GM18507 (cell line): ENCODE measurements around the gene PES1.
A peak's percentile ranks its signal among the peaks of the same experiment; 100 is the strongest.
"Not testable (repeated sequence)": the region's sequence is repeated elsewhere in the genome, so short reads cannot be mapped to it uniquely, and the experiment has no call there.

Experiments
- DNase-seq: peaks from one replicate; pipeline ENCODE4 v3.0.0; 2011; ENCODE audit warnings: low read depth; ENCODE audit not compliant: insufficient read length; ENCODE audit errors: extremely low spot score
- FAIRE-seq: peaks from 2 replicates; lab custom pipeline; 2011; peaks lifted over from hg19 to GRCh38; lab: Jason Lieb, UNC

PES1 gene

DNA sequence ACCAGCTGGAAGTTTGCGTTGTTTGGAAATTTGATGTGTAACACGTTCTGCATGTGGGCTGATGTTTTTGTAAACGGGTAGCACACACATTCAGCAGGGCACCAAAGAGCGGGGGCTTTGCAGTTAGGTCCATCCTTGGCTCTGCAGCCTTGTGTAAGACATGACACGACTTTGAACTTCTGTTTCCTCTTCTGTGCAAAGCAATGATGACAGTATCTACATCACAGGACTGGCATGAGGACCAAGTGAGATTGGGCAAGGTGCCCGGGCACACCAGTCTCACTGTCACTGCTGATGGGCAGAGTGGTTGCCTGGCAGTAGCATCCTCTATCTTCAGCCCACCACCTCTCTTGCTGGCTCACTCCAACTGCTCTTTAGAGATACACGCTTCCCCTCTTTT is 18.6 kb upstream of the PES1 start:
- DNase-seq = no peak
- FAIRE-seq = no peak

DNA sequence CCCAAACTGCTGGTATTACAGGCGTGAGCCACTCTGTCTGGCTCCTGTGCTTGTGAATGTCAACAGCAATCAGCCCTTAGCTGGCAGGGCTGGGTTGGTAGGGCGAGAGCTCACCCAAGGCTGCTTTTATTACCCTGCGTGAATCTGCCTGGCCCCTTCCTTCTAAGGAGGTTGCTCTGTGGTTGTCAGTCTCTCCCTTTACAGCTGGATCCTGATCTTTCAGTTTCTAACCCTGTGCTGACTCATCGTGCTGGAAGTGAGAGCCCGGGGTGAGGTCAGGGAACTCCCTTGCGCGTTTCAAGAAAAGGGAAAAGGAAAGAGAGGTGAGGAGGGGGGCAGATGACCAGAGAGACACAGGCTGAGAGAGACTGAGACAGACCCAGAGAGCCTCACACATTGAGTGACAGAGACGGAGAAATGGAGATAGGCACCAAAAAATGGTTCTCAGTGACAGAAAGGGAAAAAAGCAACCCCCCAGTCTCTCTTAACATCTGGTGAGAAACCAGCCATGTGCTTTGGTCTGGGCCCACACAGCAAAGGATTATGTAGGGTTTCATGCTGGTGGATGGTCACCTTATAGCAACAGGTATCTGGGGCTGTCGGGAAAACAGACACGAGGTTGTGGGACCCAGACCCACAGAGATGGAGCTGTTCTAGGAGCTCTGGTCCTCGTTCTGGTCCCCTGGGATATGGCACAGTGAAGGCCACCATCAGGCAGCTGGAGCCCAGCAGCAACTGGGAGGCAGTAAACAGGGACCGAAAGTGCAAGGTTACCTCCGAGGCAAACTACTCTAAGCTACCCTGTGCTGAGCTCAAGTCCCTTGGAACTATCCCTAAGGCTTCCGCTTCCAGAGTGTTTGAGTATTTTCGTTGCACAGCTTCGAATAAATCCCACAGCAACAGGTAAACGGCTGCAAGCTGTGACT is 17.8 kb upstream of the PES1 start:
- FAIRE-seq = peak; percentile 93

DNA sequence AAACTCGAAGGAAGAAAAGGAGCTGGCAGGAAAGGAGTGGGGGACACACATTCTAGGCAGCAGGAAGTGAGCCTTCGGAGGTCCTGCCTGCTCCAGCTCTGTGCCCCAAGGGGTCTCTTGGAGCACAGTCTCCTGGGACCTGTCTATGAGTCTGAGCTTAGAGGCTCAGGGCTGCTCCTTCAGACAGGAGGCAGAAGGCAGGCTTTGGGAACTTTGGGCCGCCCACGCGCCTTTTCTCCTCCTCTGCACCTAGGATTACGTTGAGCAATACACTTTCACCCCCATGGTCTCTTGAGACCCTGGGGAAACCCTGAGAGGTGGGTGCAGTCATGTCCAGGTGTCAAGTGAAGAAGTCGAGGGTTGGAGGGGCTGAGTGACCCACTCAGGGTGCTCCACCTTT is 16.2 kb upstream of the PES1 start:
- FAIRE-seq (no peak), DNase-seq (no peak)

More for the DNA sequence above, 17.8 kb upstream of the PES1 start:
- DNase-seq = peak; percentile 40

DNA sequence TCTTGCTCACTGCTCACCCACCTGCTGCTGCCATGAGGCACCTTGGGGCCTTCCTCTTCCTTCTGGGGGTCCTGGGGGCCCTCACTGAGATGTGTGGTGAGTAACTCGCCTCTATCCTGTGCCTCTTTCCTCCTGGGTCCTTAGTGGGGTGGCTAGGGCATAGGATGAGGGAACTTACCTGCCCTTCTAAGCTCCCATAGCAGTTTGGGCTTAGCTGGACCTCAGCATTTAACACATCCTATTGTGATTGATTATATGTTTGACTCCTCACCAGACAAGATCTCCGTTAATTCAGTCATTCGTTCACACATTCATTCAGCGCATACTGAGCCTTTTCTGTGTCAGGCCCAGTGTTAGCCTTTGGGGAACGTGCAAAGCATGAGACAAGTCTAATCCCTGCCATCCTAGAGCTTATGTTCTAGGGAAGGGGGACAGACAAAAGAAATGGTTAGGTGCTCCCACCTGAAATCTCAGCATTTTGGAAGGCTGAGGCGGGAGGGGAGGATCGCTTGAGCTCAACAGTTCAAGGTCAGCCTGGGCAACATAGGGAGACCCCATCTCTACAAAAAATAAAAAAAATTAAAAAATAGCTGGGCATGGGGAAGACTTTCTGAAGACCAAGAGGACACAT is 15.7 kb upstream of the PES1 start:
- no peak for FAIRE-seq
- no peak for DNase-seq

- FAIRE-seq (peak; percentile 94), DNase-seq (peak; percentile 59)
Measured at GRCh38 chr22:30606455-30607299, 15.0 kb upstream of the PES1 start, which contains the start of gene TCN2. Gene TCN2 (plus strand): TSS chr22:30607174. CDS start chr22:30607332, 158 bp downstream.

DNA sequence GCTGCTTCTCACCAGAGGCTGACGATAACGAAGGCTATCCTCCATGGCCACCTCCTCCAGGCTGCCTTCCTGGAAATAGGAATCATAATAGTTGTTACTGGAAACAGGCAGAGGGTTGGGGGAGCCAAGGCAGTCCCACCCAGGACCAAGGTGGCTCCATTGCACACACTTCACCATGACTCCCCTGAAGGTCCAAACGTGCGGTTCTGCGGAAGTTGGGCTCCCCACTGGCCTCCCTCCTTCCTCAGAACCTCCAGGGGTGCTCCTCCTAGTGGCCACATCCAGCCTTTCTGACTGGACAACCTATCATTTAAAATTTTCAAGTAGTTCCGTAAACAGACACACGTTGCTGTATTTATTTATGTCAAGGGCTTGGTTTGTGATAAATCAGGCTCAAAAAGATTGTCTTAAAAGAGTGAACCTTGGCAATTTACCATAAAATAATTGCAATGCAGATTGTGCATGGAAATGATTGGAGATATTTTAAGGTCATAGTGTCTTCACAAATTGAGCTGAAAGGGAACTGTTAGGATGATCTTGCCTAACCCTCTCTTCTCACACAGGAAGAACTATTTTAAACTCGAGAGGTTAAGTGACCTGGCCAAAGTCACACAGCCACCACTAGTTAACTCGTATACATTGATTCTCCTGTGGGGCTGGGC is 13.9 kb upstream of the PES1 start:
- FAIRE-seq = peak; percentile 83
- peak; percentile 42 for DNase-seq

- FAIRE-seq (no peak), DNase-seq (no peak)
Measured at GRCh38 chr22:30604723-30605122, 13.0 kb upstream of the PES1 start.

DNA sequence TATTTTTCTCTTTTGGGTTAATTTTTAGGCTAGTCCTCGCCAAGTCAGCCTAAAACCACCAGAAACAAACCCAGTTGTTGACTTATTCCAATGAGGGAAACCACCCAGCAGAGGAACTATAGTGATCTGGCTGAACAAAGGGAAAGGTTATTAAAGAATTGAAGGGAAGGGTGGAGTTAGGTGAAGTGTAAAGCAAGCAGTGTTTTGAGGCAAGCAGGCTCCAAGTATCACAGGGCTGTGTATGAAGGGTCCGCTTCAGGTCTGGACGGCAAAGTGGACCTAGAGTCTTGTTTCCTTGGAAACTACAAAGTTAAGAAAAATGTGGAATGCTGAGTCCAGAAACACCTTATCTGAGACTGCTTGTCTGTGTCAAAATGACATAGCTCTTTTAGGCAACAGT is 12.1 kb upstream of the PES1 start:
- DNase-seq (no peak), FAIRE-seq (no peak)

GRCh38 chr22:30602049-30602448 is 10.3 kb upstream of the PES1 start:
- FAIRE-seq = peak; percentile 59
- no peak for DNase-seq

GRCh38 chr22:30601464-30601863 is 9.8 kb upstream of the PES1 start:
- DNase-seq (no peak), FAIRE-seq (no peak)

DNA sequence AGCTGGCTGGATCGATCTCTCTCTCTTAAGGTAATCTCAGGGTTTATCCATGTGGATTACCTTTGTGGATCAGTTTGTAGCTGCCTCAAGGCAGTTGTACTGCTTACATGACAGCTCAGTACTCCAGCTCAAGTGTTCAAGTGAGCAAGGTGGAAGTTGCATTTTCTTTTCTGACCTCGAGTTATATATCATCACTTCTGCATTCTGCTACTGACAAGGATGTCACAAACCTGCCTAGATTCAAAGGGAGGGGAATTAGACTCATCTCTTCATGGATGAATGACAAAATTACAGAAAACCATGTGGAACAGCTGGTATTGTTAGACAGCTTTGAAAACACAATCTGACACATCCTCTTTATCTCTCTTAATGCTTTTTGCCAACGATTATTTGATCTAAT is 9.2 kb upstream of the PES1 start:
- DNase-seq = no peak
- FAIRE-seq = no peak

DNA sequence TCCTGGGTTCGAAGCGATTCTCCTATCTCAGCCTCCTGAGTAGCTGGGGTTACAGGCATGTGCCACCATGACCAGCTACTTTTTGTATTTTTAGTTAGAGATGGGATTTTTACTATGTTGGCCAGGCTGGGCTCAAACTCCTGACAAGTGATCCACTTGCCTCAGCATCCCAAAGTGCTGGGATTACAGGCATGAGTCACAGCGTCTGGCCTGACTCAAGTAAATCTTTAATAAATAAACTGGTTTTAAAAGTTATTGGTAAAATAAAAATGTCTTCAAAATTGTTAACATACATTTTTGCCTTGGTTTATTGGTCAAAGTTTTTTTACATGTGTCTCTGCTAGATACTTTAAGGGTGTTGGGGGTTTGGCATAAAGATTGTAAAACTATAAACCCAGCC is 7.3 kb upstream of the PES1 start:
- FAIRE-seq = no peak
- DNase-seq = no peak

- no peak for FAIRE-seq
- no peak for DNase-seq
Measured at GRCh38 chr22:30596886-30597285, 5.2 kb upstream of the PES1 start.

GRCh38 chr22:30596199-30596598 is 4.5 kb upstream of the PES1 start:
- FAIRE-seq = no peak
- DNase-seq = no peak

DNA sequence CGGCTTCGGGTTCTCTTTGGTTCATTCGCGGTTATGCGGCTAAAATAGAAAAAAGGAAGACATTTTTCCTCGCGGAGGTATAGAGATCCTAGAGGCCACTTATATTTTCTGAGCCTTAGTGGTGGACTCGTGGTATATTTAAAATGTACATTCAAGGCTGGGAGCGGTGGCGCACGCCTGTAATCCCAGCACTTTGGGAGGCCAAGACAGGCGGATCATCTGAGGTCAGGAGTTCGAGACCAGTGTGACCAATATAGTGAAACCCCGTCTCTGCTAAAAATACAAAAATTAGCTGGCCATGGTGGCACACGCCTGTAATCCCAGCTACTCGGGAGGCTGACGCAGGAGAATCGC is 627 bp upstream of the PES1 start:
- not testable (repeated sequence) for DNase-seq, FAIRE-seq

- FAIRE-seq (no peak), DNase-seq (no peak)
Measured at GRCh38 chr22:30591191-30591587, 521 bp downstream of the PES1 start.

DNA sequence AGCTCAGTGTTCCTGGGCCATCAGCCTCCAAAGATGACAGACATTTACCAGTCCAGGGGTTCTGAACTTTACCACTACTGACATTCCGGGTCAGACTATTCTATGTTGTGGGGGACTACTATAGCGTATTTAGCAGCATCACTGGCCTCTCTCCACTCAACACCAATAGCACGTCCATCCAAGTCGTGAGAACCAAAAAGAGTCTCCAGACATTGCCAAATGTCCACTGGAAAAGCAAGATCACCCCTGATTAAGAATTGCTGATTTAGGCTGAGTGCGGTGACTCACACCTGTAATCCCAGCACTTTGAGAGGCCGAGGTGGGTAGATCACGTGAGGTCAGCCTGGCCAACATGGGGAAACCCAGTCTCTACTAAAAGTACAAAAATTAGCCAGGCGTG is 5.3 kb downstream of the PES1 start:
- DNase-seq = no peak
- FAIRE-seq = no peak

DNA sequence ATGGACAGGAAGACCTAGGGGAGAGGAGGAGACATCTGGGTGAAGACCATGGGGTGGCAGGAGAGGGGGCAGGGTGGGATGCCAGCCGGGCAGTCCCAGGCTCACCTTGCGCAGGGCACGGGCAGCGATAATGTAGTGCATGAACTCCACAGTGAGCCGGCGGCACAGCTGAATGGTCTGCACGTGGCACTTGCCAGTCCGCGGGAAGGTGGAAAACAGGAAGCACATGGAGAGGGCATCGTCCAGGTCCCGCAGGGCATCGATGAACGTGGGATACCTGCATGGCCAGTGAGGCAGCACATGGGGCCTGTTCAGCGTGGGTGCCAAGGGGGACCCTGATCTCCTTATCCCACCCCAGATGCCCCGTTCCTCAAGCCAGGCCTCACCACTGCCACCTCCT is 7.3 kb downstream of the PES1 start:
- DNase-seq (no peak), FAIRE-seq (no peak)

GRCh38 chr22:30582788-30583545 is 8.7 kb downstream of the PES1 start:
- FAIRE-seq = no peak
- DNase-seq = no peak
